HEK293T (cell line): ENCODE measurements around the gene RGL3.

Experiments
- CTCF ChIA-PET: fragments of 350-600 bp; formaldehyde crosslinking; extraction: SDS; loops from one replicate; lab custom pipeline; 2021; ENCODE audit warnings: antibody characterized with exemption, inconsistent platforms; lab: Yijun Ruan, JAX
- POLR2A ChIA-PET: fragments of 350-600 bp; formaldehyde crosslinking; extraction: SDS; loops from one replicate; lab custom pipeline; 2020; ENCODE audit warnings: antibody characterized with exemption, inconsistent platforms; lab: Yijun Ruan, JAX
- DNase-seq: peaks from one replicate; pipeline ENCODE4 v3.0.0; 2012; ENCODE audit warnings: mixed read lengths; ENCODE audit errors: extremely low spot score
- ARNT ChIP-seq: fragments of 450-650 bp; IDR thresholded peaks from 2 replicates; pipeline ENCODE4 v1.6.1; 2017; ENCODE audit warnings: mild to moderate bottlenecking
- BHLHE40 ChIP-seq: fragments of 450-650 bp; IDR thresholded peaks from 2 replicates; pipeline ENCODE4 v1.6.1; 2016; ENCODE audit warnings: mild to moderate bottlenecking, moderate library complexity, borderline replicate concordance
- CTBP1 ChIP-seq: fragments of 450-650 bp; IDR thresholded peaks from 2 replicates; pipeline ENCODE4 v1.6.1; 2016; ENCODE audit warnings: borderline replicate concordance
- ELF4 ChIP-seq: fragments of 450-650 bp; IDR thresholded peaks from 2 replicates; pipeline ENCODE4 v1.6.1; 2017; ENCODE audit warnings: antibody characterized with exemption
- FOXA1 ChIP-seq: fragments of 450-650 bp; IDR thresholded peaks from 2 replicates; pipeline ENCODE4 v1.6.1; 2016; ENCODE audit warnings: mild to moderate bottlenecking
- FOXK2 ChIP-seq: fragments of 450-650 bp; IDR thresholded peaks from 2 replicates; pipeline ENCODE4 v1.6.1; 2016; ENCODE audit warnings: mild to moderate bottlenecking
- FOXM1 ChIP-seq: fragments of 450-650 bp; IDR thresholded peaks from 2 replicates; pipeline ENCODE4 v1.6.1; 2017; ENCODE audit warnings: mild to moderate bottlenecking, borderline replicate concordance
- HDGF ChIP-seq: fragments of 450-650 bp; IDR thresholded peaks from 2 replicates; pipeline ENCODE4 v1.6.1; 2017; ENCODE audit warnings: antibody characterized with exemption, borderline replicate concordance
- L3MBTL2 ChIP-seq: fragments of 450-650 bp; conservative IDR thresholded peaks from 2 replicates; pipeline ENCODE4 v1.6.1; 2016; ENCODE audit warnings: mild to moderate bottlenecking
- LEF1 ChIP-seq: fragments of 450-650 bp; IDR thresholded peaks from 2 replicates; pipeline ENCODE4 v1.6.1; 2017; ENCODE audit warnings: mild to moderate bottlenecking, borderline replicate concordance
- NFRKB ChIP-seq: fragments of 450-650 bp; IDR thresholded peaks from 2 replicates; pipeline ENCODE4 v1.6.1; 2016; ENCODE audit warnings: mild to moderate bottlenecking, moderate library complexity
- SP1 ChIP-seq: fragments of 450-650 bp; IDR thresholded peaks from 2 replicates; pipeline ENCODE4 v1.6.1; 2017
- SUZ12 ChIP-seq: fragments of 450-650 bp; IDR thresholded peaks from 2 replicates; pipeline ENCODE4 v1.6.1; 2016; ENCODE audit warnings: mild to moderate bottlenecking
- TARDBP ChIP-seq: fragments of 450-650 bp; IDR thresholded peaks from 2 replicates; pipeline ENCODE4 v1.6.1; 2016
- ZNF384 ChIP-seq: fragments of 450-650 bp; IDR thresholded peaks from 2 replicates; pipeline ENCODE4 v1.6.1; 2016
- TF ChIP-seq, protein P1 (sequence below): fragments of 450-650 bp; IDR thresholded peaks from 2 replicates; pipeline ENCODE4 v1.6.1; 2016

The RGL3 gene

DNA sequence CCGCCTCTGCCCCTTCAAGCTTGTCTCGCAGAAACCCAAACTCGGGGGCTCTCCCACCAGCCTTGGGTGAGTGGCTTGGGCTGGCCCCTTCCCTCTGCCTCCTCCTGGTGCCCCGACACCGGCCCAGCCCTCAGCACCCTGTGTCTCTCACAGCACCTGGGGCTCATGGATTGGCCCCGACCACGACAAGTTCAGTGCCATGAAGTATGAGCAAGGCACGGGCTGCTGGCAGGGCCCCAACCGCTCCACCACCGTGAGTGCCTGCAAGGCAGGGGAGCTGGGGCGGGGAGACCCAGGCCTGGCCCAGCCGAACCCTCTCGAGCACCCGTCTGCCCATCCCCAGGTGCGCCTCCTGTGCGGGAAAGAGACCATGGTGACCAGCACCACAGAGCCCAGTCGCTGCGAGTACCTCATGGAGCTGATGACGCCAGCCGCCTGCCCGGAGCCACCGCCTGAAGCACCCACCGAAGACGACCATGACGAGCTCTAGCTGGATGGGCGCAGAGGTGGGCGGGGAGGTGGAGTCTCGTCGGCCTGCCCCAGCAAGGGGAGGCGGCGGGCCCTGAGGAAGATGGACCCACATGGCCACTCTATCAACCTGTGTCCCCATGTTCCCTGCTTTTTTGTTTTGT lies 29.9 kb upstream of the RGL3 start:
- ChIA-PET POLR2A (interaction anchor here (0.9 to 1.7 kb wide), 2 partner anchors 14 to 72 kb away, joined by 3 to 6 read pairs; partner anchors contain the start of genes ODAD3 and PRKCSH), CTCF (interaction anchor here (1.0 kb wide), 1 partner anchor 66 kb away, joined by 3 read pairs; no protein-coding TSS in a partner anchor)
- TF ChIP-seq, protein P1, sequence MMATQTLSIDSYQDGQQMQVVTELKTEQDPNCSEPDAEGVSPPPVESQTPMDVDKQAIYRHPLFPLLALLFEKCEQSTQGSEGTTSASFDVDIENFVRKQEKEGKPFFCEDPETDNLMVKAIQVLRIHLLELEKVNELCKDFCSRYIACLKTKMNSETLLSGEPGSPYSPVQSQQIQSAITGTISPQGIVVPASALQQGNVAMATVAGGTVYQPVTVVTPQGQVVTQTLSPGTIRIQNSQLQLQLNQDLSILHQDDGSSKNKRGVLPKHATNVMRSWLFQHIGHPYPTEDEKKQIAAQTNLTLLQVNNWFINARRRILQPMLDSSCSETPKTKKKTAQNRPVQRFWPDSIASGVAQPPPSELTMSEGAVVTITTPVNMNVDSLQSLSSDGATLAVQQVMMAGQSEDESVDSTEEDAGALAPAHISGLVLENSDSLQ: no peak
- TF ChIP-seq LEF1 (no peak), HDGF (no peak), ARNT (no peak), TARDBP (no peak), ELF4 (no peak), L3MBTL2 (no peak)
- no peak for DNase-seq

DNA sequence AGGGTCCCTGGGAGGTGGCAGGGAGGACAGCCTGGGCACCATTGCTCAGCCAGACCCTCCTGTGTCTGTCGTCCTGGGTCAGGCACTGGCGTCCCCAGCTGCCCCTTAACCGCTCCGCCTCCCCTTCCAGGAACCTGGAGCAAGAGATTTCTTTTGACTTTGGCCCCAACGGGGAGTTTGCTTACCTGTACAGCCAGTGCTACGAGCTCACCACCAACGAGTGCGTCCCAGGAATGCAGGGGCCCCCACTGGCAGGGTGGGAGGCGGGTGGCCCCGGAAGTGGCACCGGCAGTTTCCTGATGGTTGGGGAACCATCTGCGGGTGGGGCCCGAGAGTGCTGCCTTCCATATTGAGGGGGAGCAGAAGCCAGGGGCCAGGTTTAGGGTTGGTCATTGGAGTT lies 29.3 kb upstream of the RGL3 start:
- no peak for TF ChIP-seq SUZ12
- TF ChIP-seq FOXK2: no peak
- TF ChIP-seq FOXM1: no peak
- no peak for TF ChIP-seq HDGF
- no peak for TF ChIP-seq FOXA1
- no peak for TF ChIP-seq L3MBTL2
- no peak for TF ChIP-seq CTBP1
- TF ChIP-seq, protein P1: no peak
- no peak for TF ChIP-seq BHLHE40
- no peak for TF ChIP-seq ZNF384
- TF ChIP-seq SP1: no peak
- no peak for TF ChIP-seq ELF4
- no peak for TF ChIP-seq TARDBP
- no peak for TF ChIP-seq NFRKB
- POLR2A ChIA-PET: interaction anchor here (0.9 kb wide), 1 partner anchor 73 kb away, joined by 3 read pairs; no protein-coding TSS in a partner anchor
- no peak for DNase-seq
- CTCF ChIA-PET: interaction anchor here (1.0 to 1.5 kb wide), 2 partner anchors 65 to 68 kb away, joined by 3 to 4 read pairs; no protein-coding TSS in a partner anchor

- POLR2A ChIA-PET: interaction anchor here (0.9 kb wide), 1 partner anchor 73 kb away, joined by 3 read pairs; no protein-coding TSS in a partner anchor
- TF ChIP-seq ELF4 (no peak), BHLHE40 (no peak), FOXK2 (no peak), SUZ12 (no peak), ZNF384 (no peak), ARNT (no peak), L3MBTL2 (no peak), FOXM1 (no peak), SP1 (no peak), NFRKB (no peak), FOXA1 (no peak), LEF1 (no peak), CTBP1 (no peak), HDGF (no peak), TARDBP (no peak)
- TF ChIP-seq, protein P1: no peak
- CTCF ChIA-PET: interaction anchor here (1.0 to 1.5 kb wide), 2 partner anchors 64 to 67 kb away, joined by 3 to 4 read pairs; no protein-coding TSS in a partner anchor
- DNase-seq: no peak
Measured at GRCh38 chr19:11447347-11448262, 28.5 kb upstream of the RGL3 start.

GRCh38 chr19:11446652-11447301 lies 27.7 kb upstream of the RGL3 start:
- DNase-seq: peak; percentile 83
- ChIA-PET POLR2A (no interaction called here), CTCF (interaction anchor here (0.9 to 1.5 kb wide), 6 partner anchors 9 to 69 kb away, joined by 3 to 12 read pairs (median 6); partner anchors contain the start of genes EPOR, ODAD3 and PRKCSH)
- TF ChIP-seq NFRKB: no peak
- TF ChIP-seq HDGF: no peak
- TF ChIP-seq BHLHE40: no peak
- TF ChIP-seq SP1: no peak
- no peak for TF ChIP-seq SUZ12
- TF ChIP-seq ELF4: no peak
- no peak for TF ChIP-seq FOXM1
- TF ChIP-seq L3MBTL2: no peak
- no peak for TF ChIP-seq FOXA1

DNA sequence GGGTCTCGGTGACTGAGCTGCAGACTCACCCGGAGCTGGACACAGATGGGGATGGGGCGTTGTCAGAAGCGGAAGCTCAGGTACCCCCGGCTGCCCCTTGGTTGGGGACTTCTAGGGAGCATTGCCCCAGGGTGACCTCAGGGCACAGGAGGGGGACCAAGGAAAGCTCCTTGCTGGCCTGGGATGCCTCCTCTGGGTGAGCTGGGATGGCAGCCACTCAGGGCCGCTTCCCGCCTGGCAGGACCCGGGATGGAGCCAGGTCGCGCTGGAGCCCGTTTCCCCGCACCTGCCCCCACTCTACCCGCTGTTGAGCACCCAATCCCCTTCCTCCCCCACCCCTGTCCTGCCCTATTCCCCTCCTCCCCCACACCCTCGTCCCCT lies 27.1 kb upstream of the RGL3 start:
- POLR2A ChIA-PET: interaction anchor here (1.0 to 1.1 kb wide), 2 partner anchors 70 to 72 kb away, joined by 3 to 4 read pairs; partner anchors contain the start of gene SWSAP1
- CTCF ChIA-PET: interaction anchor here (0.9 to 1.5 kb wide), 5 partner anchors 9 to 69 kb away, joined by 3 to 12 read pairs (median 7); partner anchors contain the start of genes EPOR, ODAD3 and PRKCSH
- DNase-seq: no peak
- TF ChIP-seq, protein P1: no peak
- no peak for TF ChIP-seq CTBP1
- no peak for TF ChIP-seq ARNT
- TF ChIP-seq FOXM1: no peak
- no peak for TF ChIP-seq LEF1
- no peak for TF ChIP-seq ZNF384
- TF ChIP-seq SP1: no peak
- no peak for TF ChIP-seq SUZ12
- TF ChIP-seq L3MBTL2: no peak
